ENCODE data around the gene CATSPER3. TPM values are rescaled to one million over a fixed set of nuclear protein-coding genes. Genes with fewer than 3 reads are reported as not detected.

Gene CATSPER3
- total RNA-seq, 1 experiment from 2014 or later: 1.7 TPM

DNA sequence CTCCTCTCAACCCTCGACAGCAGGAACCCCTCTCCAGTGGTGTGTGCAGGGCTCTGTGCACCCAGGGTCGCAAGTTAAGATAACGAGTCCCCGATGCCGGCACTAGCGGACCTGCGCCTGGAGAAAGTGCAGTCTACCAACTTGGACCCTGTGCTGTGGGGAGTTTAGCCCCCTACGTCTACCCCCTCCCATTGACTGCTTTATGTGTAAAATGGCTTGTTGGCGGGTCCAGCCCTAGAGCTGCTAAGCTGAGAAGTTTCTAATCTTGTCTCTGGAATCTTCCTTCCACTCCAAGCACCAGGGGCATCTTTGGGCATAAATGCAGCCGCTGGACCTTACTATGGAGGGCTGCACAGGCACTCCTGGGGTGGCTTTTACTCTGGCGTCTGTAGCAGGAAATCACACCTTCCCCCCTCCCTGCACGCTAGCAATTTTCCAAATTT, 73.5 kb downstream of the CATSPER3 start:
- ATAC-seq (no peak), DNase-seq (ENCODE audit: low read depth, low spot score) (no peak)
- H3K36me3 ChIP-seq (ENCODE audit: control insufficient read depth in 1 of 2, insufficient read depth in 2 of 2, low read length in 2 of 2): no peaks in the 10 kb centered on the region
- H3K9me3 ChIP-seq (ENCODE audit: control insufficient read depth in 1 of 2, insufficient read depth in 1 of 2, low read depth in 1 of 2, low read length in 2 of 2): no peaks in the 10 kb centered on the region
- H3K9me2 ChIP-seq (ENCODE audit: insufficient read depth): no peaks in the 10 kb centered on the region
- H3K4me3 ChIP-seq (replicated peaks in 1 of 2; ENCODE audit: low read depth in 1 of 2, low read length in 2 of 2): no peak overlapping the region
- H3K9ac ChIP-seq (ENCODE audit: low read length): no peak overlapping the region
- intact Hi-C loops (cut with micrococcal nuclease): no loop called here
- H2AFZ ChIP-seq (ENCODE audit: low read depth, low read length, poor library complexity, severe bottlenecking): no peak overlapping the region
- H3K79me2 ChIP-seq (ENCODE audit: insufficient read depth, low read length): no peaks in the 10 kb centered on the region
- TF ChIP-seq SRF (IDR thresholded peaks at IDR 0.05; ENCODE audit: low read depth): no peak
- no peak for TF ChIP-seq POLR2AphosphoS5 (IDR thresholded peaks at IDR 0.05; ENCODE audit: low read depth, low read length)
- TF ChIP-seq YY1 (IDR thresholded peaks at IDR 0.05; ENCODE audit: extremely low read depth, insufficient replicate concordance, low read depth, low read length): no peak
- TF ChIP-seq CEBPB (IDR thresholded peaks at IDR 0.05; ENCODE audit: low read depth): no peak
- TF ChIP-seq EZH2 (IDR thresholded peaks at IDR 0.05): no peak
- TF ChIP-seq, protein P1, sequence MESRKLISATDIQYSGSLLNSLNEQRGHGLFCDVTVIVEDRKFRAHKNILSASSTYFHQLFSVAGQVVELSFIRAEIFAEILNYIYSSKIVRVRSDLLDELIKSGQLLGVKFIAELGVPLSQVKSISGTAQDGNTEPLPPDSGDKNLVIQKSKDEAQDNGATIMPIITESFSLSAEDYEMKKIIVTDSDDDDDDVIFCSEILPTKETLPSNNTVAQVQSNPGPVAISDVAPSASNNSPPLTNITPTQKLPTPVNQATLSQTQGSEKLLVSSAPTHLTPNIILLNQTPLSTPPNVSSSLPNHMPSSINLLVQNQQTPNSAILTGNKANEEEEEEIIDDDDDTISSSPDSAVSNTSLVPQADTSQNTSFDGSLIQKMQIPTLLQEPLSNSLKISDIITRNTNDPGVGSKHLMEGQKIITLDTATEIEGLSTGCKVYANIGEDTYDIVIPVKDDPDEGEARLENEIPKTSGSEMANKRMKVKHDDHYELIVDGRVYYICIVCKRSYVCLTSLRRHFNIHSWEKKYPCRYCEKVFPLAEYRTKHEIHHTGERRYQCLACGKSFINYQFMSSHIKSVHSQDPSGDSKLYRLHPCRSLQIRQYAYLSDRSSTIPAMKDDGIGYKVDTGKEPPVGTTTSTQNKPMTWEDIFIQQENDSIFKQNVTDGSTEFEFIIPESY (IDR thresholded peaks at IDR 0.05; ENCODE audit: extremely low read depth, insufficient replicate concordance, low read length): no peak
- TF ChIP-seq, protein P2, sequence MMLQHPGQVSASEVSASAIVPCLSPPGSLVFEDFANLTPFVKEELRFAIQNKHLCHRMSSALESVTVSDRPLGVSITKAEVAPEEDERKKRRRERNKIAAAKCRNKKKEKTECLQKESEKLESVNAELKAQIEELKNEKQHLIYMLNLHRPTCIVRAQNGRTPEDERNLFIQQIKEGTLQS (IDR thresholded peaks at IDR 0.05): no peak
- TF ChIP-seq, protein P3, sequence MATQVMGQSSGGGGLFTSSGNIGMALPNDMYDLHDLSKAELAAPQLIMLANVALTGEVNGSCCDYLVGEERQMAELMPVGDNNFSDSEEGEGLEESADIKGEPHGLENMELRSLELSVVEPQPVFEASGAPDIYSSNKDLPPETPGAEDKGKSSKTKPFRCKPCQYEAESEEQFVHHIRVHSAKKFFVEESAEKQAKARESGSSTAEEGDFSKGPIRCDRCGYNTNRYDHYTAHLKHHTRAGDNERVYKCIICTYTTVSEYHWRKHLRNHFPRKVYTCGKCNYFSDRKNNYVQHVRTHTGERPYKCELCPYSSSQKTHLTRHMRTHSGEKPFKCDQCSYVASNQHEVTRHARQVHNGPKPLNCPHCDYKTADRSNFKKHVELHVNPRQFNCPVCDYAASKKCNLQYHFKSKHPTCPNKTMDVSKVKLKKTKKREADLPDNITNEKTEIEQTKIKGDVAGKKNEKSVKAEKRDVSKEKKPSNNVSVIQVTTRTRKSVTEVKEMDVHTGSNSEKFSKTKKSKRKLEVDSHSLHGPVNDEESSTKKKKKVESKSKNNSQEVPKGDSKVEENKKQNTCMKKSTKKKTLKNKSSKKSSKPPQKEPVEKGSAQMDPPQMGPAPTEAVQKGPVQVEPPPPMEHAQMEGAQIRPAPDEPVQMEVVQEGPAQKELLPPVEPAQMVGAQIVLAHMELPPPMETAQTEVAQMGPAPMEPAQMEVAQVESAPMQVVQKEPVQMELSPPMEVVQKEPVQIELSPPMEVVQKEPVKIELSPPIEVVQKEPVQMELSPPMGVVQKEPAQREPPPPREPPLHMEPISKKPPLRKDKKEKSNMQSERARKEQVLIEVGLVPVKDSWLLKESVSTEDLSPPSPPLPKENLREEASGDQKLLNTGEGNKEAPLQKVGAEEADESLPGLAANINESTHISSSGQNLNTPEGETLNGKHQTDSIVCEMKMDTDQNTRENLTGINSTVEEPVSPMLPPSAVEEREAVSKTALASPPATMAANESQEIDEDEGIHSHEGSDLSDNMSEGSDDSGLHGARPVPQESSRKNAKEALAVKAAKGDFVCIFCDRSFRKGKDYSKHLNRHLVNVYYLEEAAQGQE (IDR thresholded peaks at IDR 0.05; ENCODE audit: low read depth): no peak
- no peak for TF ChIP-seq SP1 (IDR thresholded peaks at IDR 0.05; ENCODE audit: low read depth)
- TF ChIP-seq ZFX (IDR thresholded peaks at IDR 0.05): no peak
- TF ChIP-seq RAD21 (IDR thresholded peaks at IDR 0.05; ENCODE audit: low read depth): no peak
- TF ChIP-seq EZH2phosphoT487 (IDR thresholded peaks at IDR 0.05; ENCODE audit: borderline replicate concordance): no peak
- TF ChIP-seq EGR1 (IDR thresholded peaks at IDR 0.05; ENCODE audit: low read depth): no peak
- TF ChIP-seq FOSL1 (IDR thresholded peaks at IDR 0.05; ENCODE audit: low read depth): no peak
- TF ChIP-seq CBX3 (IDR thresholded peaks at IDR 0.05; ENCODE audit: low read depth): no peak
- TF ChIP-seq, protein P4, sequence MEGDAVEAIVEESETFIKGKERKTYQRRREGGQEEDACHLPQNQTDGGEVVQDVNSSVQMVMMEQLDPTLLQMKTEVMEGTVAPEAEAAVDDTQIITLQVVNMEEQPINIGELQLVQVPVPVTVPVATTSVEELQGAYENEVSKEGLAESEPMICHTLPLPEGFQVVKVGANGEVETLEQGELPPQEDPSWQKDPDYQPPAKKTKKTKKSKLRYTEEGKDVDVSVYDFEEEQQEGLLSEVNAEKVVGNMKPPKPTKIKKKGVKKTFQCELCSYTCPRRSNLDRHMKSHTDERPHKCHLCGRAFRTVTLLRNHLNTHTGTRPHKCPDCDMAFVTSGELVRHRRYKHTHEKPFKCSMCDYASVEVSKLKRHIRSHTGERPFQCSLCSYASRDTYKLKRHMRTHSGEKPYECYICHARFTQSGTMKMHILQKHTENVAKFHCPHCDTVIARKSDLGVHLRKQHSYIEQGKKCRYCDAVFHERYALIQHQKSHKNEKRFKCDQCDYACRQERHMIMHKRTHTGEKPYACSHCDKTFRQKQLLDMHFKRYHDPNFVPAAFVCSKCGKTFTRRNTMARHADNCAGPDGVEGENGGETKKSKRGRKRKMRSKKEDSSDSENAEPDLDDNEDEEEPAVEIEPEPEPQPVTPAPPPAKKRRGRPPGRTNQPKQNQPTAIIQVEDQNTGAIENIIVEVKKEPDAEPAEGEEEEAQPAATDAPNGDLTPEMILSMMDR (IDR thresholded peaks at IDR 0.05 in 2 of 3, conservative IDR thresholded peaks at IDR 0.05 in 1 of 3; ENCODE audit: borderline replicate concordance in 1 of 3, insufficient read depth in 1 of 3, low read depth in 2 of 3, low read length in 2 of 3): no peak
- no peak for TF ChIP-seq JUND (IDR thresholded peaks at IDR 0.05)
- POLR2A ChIA-PET: no interaction called here
- CTCF ChIA-PET: no interaction called here
- no peak overlapping the region for H3K4me2 ChIP-seq (ENCODE audit: low read length)
- peaks cover 4 to 23% of the 10 kb centered on the region in 2 experiments; a peak in 2 of 4 replicates for H3K4me1 ChIP-seq (ENCODE audit: control insufficient read depth in 1 of 2, insufficient read depth in 2 of 2, low read length in 2 of 2)
- no peak overlapping the region for H3K27ac ChIP-seq (ENCODE audit: low read depth, low read length)
- 0 out of 2 replicates have a peak, but pooled peaks cover 2% of the 10 kb centered on the region for H3K27me3 ChIP-seq (ENCODE audit: insufficient read depth, low read length)
- BruUV-seq (replicated peaks): no TSS peak
- RAD21 ChIA-PET (ENCODE audit: low non-redundant PET in 1 of 2, low total read pairs in 2 of 2, uncharacterized antibody in 2 of 2, unreplicated experiment in 2 of 2): no interaction called here
- H4K20me1 ChIP-seq (ENCODE audit: insufficient read depth): no peaks in the 10 kb centered on the region

Data from HCT116 (cell line).